HG03097 (cell line): Measurements from ENCODE around the gene RNASEH2A.
A peak's percentile ranks its signal among the peaks of the same experiment; 100 is the strongest.

Experiments used
- ATAC-seq: cut with Tn5 transposase; IDR thresholded peaks from one replicate; pipeline ENCODE4 v1.9.1; 2021; ENCODE audit not compliant: unreplicated experiment, low FRiP score

RNASEH2A gene

DNA sequence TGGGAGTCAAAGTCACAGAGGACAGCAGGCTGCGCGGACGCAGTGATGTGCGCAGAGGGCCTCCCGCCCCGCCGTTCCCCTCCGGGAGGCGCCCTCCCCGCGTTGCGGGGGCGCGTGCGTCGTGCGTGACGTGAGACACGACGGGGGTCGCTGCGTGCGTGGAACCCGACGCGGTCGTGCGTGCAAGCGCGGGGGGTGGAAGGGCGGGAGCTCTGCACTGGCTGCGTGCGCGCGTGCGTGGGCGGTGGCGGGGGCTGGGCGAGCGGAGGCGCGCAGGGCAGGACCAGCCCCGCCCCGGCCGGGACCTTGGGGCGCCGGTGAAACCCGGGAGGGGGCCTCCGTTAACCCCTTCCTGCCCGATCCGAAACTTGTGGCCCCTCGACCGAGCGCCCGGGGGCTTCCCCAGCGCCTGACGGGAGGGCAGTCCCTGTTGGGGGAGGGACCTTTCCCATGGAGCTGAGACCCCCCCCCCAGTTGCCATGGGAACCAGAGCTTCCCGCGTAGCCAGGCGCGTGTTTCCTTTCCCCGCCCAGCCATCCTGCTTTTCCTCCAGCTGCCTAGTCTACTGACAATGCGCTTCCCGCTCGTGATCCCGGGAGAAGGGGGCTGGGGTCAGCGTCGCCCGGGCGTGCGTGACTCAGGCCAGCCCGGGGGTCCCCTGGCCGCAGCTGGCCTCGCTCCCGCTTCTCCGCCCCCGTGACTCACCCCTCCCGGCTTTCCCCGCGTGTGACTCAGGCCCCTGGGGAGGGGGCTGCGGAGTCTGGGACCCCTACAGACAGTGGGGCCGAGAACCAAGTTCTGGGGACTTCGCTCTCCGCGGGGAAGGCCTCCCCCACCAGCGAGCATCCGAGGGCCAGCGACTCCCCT is 23.7 kb upstream of the RNASEH2A start:
- no peak for ATAC-seq

- no peak for ATAC-seq
These were observed 23.0 kb upstream of the RNASEH2A start for GRCh38 chr19:12783291-12783848.

DNA sequence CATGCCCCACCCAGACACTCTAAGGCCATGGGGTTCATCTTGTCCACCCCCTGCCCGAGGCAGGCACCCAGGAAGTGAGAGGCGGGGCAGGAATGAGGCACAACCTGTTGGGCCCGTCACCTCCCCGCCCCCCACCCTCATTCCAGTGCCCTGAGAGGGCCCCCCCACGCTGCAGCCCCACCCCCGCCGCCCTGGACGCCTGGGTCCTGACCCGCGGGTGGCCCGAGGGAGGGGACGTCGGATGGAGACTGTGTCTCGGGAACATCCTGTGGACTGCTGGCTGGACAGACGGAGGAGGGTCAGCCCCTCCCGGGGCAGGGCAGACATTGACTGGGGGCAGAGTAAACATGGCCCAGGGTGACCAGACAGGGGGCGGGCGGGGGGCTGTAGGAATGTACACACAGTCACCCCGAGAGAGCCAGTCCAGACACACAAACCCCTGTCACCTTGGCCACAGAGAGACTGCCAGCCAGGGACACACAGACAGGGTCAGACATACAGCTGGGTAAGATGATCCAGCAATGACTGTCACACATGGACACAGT is 22.5 kb upstream of the RNASEH2A start:
- ATAC-seq: no peak

- ATAC-seq: no peak
These were observed 22.0 kb upstream of the RNASEH2A start for GRCh38 chr19:12784394-12784870.

GRCh38 chr19:12784871-12785430 is 21.4 kb upstream of the RNASEH2A start:
- no peak for ATAC-seq

DNA sequence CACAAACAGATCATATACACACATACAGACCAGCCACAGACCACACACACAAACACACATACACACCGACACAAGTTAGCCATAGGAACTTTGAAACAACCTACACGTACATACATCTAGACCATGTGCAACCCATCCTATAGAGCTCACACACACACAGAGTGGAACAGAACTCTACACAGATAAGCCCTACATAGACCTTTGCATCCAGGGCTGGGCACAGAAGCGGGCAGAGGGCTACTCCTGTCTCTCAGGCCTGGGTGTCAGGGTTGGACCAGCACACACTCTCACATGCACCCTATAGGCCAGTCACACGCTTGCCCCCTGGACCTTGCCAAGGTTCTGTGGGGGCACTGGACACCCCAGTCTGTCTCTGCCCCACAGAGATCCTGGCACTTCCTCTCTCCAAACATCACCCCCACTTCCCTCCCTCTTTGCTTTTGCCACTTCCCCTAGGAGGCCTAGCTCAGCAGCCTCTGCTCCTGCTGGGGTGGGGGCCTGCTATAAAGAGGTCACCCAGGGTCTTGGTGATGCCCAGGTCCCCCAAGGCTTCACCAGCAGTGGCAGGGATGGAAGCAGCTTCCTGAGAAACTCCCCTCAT is 20.9 kb upstream of the RNASEH2A start:
- ATAC-seq: no peak

GRCh38 chr19:12786141-12786870 is 20.1 kb upstream of the RNASEH2A start:
- no peak for ATAC-seq

DNA sequence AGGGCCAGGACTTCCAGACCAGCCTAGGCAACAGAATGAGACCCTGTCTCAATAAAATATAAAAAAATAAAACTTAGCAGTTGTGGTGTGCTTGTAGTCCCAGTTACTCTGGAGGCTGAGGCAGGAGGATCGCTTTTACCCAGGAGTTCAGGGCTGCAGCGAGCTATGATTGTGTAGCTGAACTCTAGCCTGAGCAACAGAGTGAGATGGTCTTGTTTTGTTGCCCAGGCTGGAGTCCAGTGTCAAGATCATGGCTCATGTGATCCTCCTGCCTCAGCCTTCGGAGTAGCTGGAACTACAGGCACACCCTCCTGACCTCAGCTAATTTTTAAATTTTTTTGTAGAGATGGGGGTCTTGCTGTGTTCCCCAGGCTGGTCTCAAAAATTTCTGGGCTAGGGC is 19.4 kb upstream of the RNASEH2A start:
- no peak for ATAC-seq

DNA sequence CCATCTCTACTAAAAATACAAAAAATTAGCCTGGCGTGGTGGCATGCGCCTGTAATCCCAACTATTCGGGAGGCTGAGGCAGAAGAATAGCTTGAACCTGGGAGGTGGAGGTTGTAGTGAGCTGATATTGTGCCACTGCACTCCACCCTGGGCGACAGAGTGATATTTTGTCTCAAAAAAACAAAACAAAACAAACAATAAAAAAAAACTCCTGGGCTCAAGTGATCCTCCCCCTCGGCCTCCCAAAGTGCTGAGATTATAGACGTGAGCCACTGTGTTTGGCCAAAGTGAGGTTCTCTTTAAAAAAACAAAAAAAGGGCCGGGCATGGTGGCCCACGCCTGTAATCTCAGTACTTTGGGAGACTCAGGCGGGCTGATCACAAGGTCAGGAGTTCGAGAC is 18.9 kb upstream of the RNASEH2A start:
- ATAC-seq: no peak

GRCh38 chr19:12788042-12788681 is 18.2 kb upstream of the RNASEH2A start:
- no peak for ATAC-seq

GRCh38 chr19:12788682-12789097 is 17.7 kb upstream of the RNASEH2A start:
- no peak for ATAC-seq

- no peak for ATAC-seq
These were observed 17.1 kb upstream of the RNASEH2A start for GRCh38 chr19:12789098-12789903.

DNA sequence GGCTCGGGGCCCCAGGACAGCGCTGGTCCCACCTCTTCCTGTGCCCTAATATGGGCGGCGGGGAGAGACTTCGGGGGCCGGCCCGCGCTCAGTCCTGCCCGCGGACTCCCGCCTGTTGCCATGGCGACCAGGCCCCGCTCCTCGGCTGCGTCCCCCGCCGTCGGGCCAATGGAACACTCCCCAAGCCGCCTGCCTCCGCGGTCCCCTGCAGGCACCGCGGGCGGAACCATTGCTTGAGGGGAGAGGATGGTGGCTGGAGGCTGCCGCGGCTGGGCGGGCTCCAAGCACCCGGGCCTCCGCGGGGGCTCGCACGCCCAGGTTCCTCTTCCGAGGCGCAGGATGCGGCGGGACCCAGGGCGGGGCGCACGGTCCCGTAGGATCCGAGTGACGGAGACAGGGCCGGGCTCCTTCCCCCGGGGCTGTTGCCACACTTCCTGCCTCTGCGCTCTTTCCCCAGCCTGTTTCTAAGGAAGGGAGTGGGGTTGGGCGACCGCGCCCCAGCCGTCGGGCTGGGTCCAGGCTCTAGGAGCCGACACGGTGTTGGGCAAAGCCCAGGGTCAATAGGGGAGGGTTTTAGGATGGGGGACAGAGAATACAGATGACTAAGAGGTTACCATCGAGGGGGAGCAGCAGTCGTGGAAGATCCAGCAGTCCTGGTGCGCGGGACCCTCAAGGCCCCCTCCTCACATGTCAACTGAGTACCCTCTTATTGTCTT is 16.3 kb upstream of the RNASEH2A start:
- peak; percentile 29 for ATAC-seq

DNA sequence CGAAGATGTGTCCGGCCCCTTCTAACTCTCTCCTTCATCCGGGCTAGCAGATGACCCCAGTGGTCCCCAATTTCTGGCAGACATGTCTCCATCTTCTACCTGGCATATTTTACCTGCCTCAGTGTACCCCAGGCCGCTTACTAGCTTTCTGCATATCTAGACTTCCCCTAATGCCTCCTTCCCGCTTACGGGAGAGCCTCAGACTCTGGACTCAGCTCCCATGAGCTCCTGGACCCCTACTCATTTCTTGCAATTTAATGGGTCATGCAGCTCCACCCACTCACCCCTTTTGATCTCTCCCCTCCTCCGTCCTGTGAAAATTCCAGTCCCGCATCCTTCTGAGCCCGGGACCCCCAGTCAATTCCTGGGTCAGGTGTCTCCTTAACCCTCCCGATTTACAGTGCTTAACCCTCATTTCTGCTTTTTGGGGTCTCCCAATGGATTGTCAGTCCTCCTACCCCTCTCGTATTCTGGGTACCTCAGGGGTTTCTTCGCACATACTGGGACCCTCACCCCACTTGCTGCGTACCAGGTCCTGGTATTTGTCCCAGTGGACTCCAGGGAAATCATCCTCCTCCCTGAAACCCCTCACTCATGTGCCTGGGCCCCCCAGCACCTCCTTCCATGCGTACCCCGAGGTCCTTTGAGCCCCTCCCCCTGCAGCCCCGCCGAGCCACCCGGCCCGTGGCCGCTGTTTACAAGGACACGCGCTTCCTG is 15.6 kb upstream of the RNASEH2A start:
- ATAC-seq: no peak

- peak; percentile 32 for ATAC-seq
These were observed 14.9 kb upstream of the RNASEH2A start, which contains the start of gene JUNB for GRCh38 chr19:12791345-12792050. Gene JUNB (plus strand): TSS chr19:12791486. CDS start chr19:12791772, 286 bp downstream.

- no peak for ATAC-seq
These were observed 14.1 kb upstream of the RNASEH2A start for GRCh38 chr19:12792051-12792852.
